Stomach (tissue), 9 donors: ENCODE data around the gene KCNH8. TPM values are rescaled to one million over a fixed set of nuclear protein-coding genes. Genes with fewer than 3 reads are reported as not detected.

ENCODE experiments used
- DNase-seq, 2 donors: peaks; one replicate each; pipeline versions ENCODE4 v3.0.0 to v3.0.0-alpha.2; 2013 to 2019
- H3K27ac ChIP-seq, 5 donors: fragments of 200-600 bp in 4 of 5; sonication (generic) in 4 of 5; one replicate each; pipeline ENCODE4 v1.5.1; 2013 to 2019; ENCODE audit warnings: mild to moderate bottlenecking in 1 of 5, moderate library complexity in 1 of 5
- H3K27me3 ChIP-seq, 3 donors: fragments of 200-600 bp; sonication (generic); one replicate each; pipeline ENCODE4 v1.5.1; 2017 to 2019; ENCODE audit warnings: mixed run types in 1 of 3
- H3K36me3 ChIP-seq, 4 donors: fragments of 200-600 bp; sonication (generic); 1 replicate in 3 of 4; 2 replicates in 1 of 4; pipeline ENCODE4 v1.5.1; 2016 to 2019
- H3K4me1 ChIP-seq, 4 donors: fragments of 200-600 bp; sonication (generic); one replicate each; pipeline ENCODE4 v1.5.1; 2016 to 2019
- H3K4me3 ChIP-seq, 4 donors: fragments of 200-600 bp; sonication (generic) in 3 of 4; one replicate each; pipeline ENCODE4 v1.5.1; 2016 to 2019; ENCODE audit warnings: mild to moderate bottlenecking in 1 of 4
- H3K9me3 ChIP-seq, 4 donors: fragments of 200-600 bp; sonication (generic); one replicate each; pipeline ENCODE4 v1.5.1; 2016 to 2019
- EP300 ChIP-seq: sonication (generic); formaldehyde crosslinking; IDR thresholded peaks from one replicate; pipeline ENCODE4 v1.6.1; 2017; ENCODE audit warnings: antibody characterized with exemption
- POLR2A ChIP-seq, 4 donors: fragments of 450-650 bp; IDR thresholded peaks; one replicate each; pipeline ENCODE4 v1.6.1; 2016; ENCODE audit warnings: antibody characterized with exemption in 4 of 4, control low read depth in 2 of 4, mild to moderate bottlenecking in 1 of 4, moderate library complexity in 1 of 4
- POLR2AphosphoS5 ChIP-seq, 3 donors: sonication (generic); formaldehyde crosslinking; IDR thresholded peaks; one replicate each; pipeline ENCODE4 v1.6.1; 2016; ENCODE audit warnings: antibody characterized with exemption in 3 of 3
- WGBS, 5 donors: extraction: QIAGEN DNeasy Blood & Tissue Kit in 3 of 5; methylation state at CpG; one replicate each; pipeline versions ENCODE4 v1.1.5 to v1.1.7; 2013 to 2018; 5-methylcytosine and 5-hydroxymethylcytosine counted together
- intact Hi-C: fragments of 100-400 bp; cut with DNase I; formaldehyde crosslinking; loops from one replicate; pipeline ENCODE4 v1.15.1; 2023; ENCODE audit warnings: low total_unique reads
- polyA plus RNA-seq, 3 donors: library from polyadenylated mRNA; stranded (reverse); fragments of 200-250 nt; gene quantifications; one replicate each; pipeline ENCODE4 v1.2.3, GENCODE V29; 2013
- small RNA-seq, 4 donors: library from RNA; depleted of rRNA; stranded (forward); fragments of <200 nt; gene quantifications; one replicate each; pipeline ENCODE3, GENCODE V24; 2016
- total RNA-seq, 5 donors: library from RNA; depleted of rRNA; stranded (reverse); fragments of >200 nt; gene quantifications; one replicate each; pipeline versions ENCODE4 v1.1.0 to v1.2.3, GENCODE V29; 2014 to 2016
- TF ChIP-seq, protein P1 (sequence below), 7 experiments: fragments of 450-650 bp in 4 of 7; fragments of 200-600 bp in 3 of 7; sonication (generic) in 3 of 7; IDR thresholded peaks; one replicate each; pipeline ENCODE4 v1.5.1; 2016 to 2019; ENCODE audit warnings: antibody characterized with exemption in 7 of 7, control low read depth in 2 of 7, mild to moderate bottlenecking in 1 of 7
- donor health status: healthy with polysubstance abuse.
- donor health status: Bipolar disorder and iron deficiency.
- donor health status: healthy.

The KCNH8 gene
- total and polyA plus RNA-seq, 8 donors: 0.29 to 5.3 (median 0.89) TPM; not detected in 1

DNA sequence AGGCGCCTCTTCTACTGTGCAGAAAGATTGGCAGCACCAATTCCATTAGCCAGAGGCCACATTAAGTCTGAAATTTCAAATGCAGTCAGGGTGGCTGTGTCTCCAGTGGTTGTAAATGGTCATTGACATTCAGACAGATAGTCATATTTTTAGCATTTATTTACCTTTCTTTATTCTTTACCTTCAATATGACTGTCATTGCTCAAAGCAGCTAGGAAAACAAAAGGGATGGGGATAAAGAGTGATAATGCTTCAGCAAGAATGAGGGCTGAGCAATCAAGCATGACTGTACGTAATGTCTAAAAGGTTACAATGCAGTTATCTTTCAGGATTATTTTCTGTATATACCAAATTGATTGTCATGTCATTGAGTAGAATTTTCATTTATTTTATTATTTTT is 425.3 kb downstream of the KCNH8 start:
- no peaks in the 10 kb centered on the region for H3K9me3 ChIP-seq
- no peaks in the 10 kb centered on the region for H3K36me3 ChIP-seq
- no peak for DNase-seq
- no peak overlapping the region for H3K27ac ChIP-seq
- H3K4me3 ChIP-seq: no peak overlapping the region
- 72 to 91% (median 85%) methylated on average over 2 of the region's 2 CpGs for WGBS, 5 donors
- TF ChIP-seq, protein P1, sequence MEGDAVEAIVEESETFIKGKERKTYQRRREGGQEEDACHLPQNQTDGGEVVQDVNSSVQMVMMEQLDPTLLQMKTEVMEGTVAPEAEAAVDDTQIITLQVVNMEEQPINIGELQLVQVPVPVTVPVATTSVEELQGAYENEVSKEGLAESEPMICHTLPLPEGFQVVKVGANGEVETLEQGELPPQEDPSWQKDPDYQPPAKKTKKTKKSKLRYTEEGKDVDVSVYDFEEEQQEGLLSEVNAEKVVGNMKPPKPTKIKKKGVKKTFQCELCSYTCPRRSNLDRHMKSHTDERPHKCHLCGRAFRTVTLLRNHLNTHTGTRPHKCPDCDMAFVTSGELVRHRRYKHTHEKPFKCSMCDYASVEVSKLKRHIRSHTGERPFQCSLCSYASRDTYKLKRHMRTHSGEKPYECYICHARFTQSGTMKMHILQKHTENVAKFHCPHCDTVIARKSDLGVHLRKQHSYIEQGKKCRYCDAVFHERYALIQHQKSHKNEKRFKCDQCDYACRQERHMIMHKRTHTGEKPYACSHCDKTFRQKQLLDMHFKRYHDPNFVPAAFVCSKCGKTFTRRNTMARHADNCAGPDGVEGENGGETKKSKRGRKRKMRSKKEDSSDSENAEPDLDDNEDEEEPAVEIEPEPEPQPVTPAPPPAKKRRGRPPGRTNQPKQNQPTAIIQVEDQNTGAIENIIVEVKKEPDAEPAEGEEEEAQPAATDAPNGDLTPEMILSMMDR (IDR thresholded peaks at IDR 0.05): no peak
- H3K4me1 ChIP-seq: no peaks in the 10 kb centered on the region
- H3K27me3 ChIP-seq: no peaks in the 10 kb centered on the region
- intact Hi-C loops: no loop called here

DNA sequence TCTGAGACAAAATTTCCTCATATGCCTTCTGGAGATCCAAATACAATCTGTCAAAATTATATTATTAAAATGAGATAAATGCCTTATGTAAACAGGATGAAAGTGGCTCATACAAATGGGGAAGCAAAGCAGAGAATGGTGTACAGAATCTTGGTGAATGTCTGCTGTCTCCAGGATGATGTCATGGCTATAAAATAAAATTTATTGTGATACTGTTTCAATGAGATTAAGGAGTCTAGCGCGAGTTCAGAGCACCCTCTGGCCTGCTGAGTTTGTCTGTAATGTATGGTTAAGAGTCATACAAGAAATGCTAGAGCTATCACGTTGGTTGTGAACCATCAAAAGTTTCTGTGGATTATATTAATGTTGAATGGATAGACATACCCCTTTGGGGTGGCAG is 426.0 kb downstream of the KCNH8 start:
- TF ChIP-seq EP300: no peak
- TF ChIP-seq, protein P1 (IDR thresholded peaks at IDR 0.05): no peak
- TF ChIP-seq POLR2AphosphoS5 (IDR thresholded peaks at IDR 0.05): no peak
- TF ChIP-seq POLR2A (IDR thresholded peaks at IDR 0.05): no peak
- 68 to 75% (median 72%) methylated on average over 3 of the region's 3 CpGs for WGBS, 5 donors
- Histone ChIP-seq H3K4me3 (no peak overlapping the region), H3K9me3 (no peaks in the 10 kb centered on the region), H3K27ac (no peak overlapping the region), H3K4me1 (no peaks in the 10 kb centered on the region), H3K36me3 (no peaks in the 10 kb centered on the region), H3K27me3 (no peaks in the 10 kb centered on the region)
- intact Hi-C loops: no loop called here
- DNase-seq: no peak

DNA sequence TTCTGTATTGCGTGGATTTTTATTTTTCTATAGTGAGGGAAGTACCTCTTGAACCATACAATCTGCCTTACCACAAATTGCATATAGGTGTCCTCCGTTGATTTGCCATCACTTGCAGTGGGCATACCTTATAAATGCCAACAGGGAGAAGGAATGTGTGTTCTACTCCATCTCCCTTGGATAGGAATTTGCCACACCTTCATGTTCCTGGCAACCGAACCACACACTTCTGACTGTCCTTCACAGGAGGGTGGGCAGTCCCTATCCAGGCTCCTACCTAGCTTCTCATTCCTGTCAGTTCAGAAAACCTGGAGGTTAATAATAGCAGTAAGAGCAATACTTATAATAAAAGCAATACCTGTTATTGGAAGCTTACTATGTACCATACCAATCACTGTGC is 428.0 kb downstream of the KCNH8 start:
- H3K36me3 ChIP-seq: no peaks in the 10 kb centered on the region
- no peak for TF ChIP-seq POLR2AphosphoS5 (IDR thresholded peaks at IDR 0.05)
- no peaks in the 10 kb centered on the region for H3K27me3 ChIP-seq
- H3K4me1 ChIP-seq: no peaks in the 10 kb centered on the region
- intact Hi-C loops: no loop called here
- 80 to 88% (median 86%) methylated on average over 3 of the region's 3 CpGs for WGBS, 5 donors
- DNase-seq: no peak
- H3K9me3 ChIP-seq: no peaks in the 10 kb centered on the region
- H3K4me3 ChIP-seq: no peak overlapping the region
- no peak overlapping the region for H3K27ac ChIP-seq

Small RNAs within 50 kb of the gene (small RNA-seq; reads per million reads assigned to genes)
- 0 reads per million in 4 donors for gene MIR4791
